OCI-M1 (cell line): ENCODE results near the gene CPVL.

ENCODE experiments used
- DNase-seq: peaks from one replicate; lab custom pipeline; 2025; lab: John Stamatoyannopoulos, UW

CPVL gene

GRCh38 chr7:29043576-29043975 lies 102.8 kb downstream of the CPVL start:
- DNase-seq: peak; percentile 4

GRCh38 chr7:29042824-29043231 lies 103.5 kb downstream of the CPVL start:
- DNase-seq: no peak

- DNase-seq: no peak
Observed at GRCh38 chr7:29041991-29042390, 104.3 kb downstream of the CPVL start.

- DNase-seq: no peak
Observed at GRCh38 chr7:29040579-29040925, 105.8 kb downstream of the CPVL start.

GRCh38 chr7:29039821-29040578 lies 106.3 kb downstream of the CPVL start:
- peak; percentile 1 for DNase-seq

- no peak for DNase-seq
Observed at GRCh38 chr7:29038463-29038862, 107.9 kb downstream of the CPVL start.

GRCh38 chr7:29035044-29035740 lies 111.1 kb downstream of the CPVL start:
- DNase-seq: no peak

- no peak for DNase-seq
Observed at GRCh38 chr7:29033584-29033983, 112.8 kb downstream of the CPVL start.

- DNase-seq: no peak
Observed at GRCh38 chr7:29032146-29032545, 114.2 kb downstream of the CPVL start.

- no peak for DNase-seq
Observed at GRCh38 chr7:29030781-29031275, 115.5 kb downstream of the CPVL start.

- no peak for DNase-seq
Observed at GRCh38 chr7:29022291-29022988, 123.9 kb downstream of the CPVL start.

- no peak for DNase-seq
Observed at GRCh38 chr7:29019896-29020295, 126.4 kb downstream of the CPVL start.

- peak; percentile 47 for DNase-seq
Observed at GRCh38 chr7:29019387-29019786, 127.0 kb downstream of the CPVL start.

- DNase-seq: peak; percentile 26
Observed at GRCh38 chr7:29017713-29018112, 128.6 kb downstream of the CPVL start.

GRCh38 chr7:29014725-29015124 lies 131.6 kb downstream of the CPVL start:
- DNase-seq: no peak

- no peak for DNase-seq
Observed at GRCh38 chr7:29013931-29014330, 132.4 kb downstream of the CPVL start.

- no peak for DNase-seq
Observed at GRCh38 chr7:29013082-29013695, 133.1 kb downstream of the CPVL start.

- DNase-seq: no peak
Observed at GRCh38 chr7:29009947-29010346, 136.4 kb downstream of the CPVL start.

- no peak for DNase-seq
Observed at GRCh38 chr7:29008590-29008989, 137.7 kb downstream of the CPVL start.

- DNase-seq: no peak
Observed at GRCh38 chr7:29007127-29007526, 139.2 kb downstream of the CPVL start.

GRCh38 chr7:29005829-29006228 lies 140.5 kb downstream of the CPVL start:
- DNase-seq: no peak

GRCh38 chr7:29005406-29005805 lies 140.9 kb downstream of the CPVL start:
- DNase-seq: no peak
